OCI-M2 (cell line): ENCODE data around the gene WFDC1.

ENCODE experiments used
- DNase-seq: peaks from one replicate; lab custom pipeline; 2025; ENCODE audit not compliant: unreplicated experiment; lab: John Stamatoyannopoulos, UW

WFDC1 gene

DNA sequence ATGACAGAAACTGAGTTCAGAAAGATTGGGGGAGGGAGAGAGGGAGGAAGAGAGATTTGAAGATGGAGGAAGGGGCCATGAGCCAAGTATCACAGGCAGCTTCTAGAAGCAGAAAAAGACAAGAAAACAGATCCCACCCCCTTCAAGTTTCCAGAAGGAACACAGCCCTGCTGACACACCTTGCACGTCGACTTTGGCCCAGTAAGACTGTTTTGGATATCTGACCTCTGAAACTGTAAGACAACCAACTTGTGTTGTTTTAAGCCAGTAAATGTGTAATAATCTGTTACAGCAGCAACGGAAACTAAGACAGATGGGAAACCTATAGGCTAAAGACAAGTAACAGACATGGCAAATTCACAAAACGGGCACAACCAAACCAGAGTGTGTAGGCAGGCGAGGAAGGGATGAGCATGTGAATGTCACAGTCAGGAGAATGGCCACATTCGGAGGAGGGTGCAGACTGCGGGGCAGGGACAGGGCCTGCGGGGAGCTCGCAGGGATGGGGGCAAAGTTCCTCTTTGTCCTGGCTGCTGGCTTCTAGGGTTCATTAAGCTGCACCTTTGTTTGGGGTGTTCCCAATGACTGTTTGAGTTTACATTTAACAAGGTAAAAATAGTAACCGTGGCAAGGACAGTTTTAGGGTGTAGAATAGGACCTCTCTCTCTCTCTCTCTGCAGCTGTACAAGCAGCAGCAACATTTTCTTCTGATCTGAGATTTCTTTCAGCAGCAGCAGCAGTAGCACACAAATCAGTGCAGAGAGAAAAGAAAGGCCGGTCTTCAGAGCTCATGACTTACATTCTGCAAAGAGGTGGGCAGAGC lies 55.4 kb downstream of the WFDC1 start:
- DNase-seq: no peak

DNA sequence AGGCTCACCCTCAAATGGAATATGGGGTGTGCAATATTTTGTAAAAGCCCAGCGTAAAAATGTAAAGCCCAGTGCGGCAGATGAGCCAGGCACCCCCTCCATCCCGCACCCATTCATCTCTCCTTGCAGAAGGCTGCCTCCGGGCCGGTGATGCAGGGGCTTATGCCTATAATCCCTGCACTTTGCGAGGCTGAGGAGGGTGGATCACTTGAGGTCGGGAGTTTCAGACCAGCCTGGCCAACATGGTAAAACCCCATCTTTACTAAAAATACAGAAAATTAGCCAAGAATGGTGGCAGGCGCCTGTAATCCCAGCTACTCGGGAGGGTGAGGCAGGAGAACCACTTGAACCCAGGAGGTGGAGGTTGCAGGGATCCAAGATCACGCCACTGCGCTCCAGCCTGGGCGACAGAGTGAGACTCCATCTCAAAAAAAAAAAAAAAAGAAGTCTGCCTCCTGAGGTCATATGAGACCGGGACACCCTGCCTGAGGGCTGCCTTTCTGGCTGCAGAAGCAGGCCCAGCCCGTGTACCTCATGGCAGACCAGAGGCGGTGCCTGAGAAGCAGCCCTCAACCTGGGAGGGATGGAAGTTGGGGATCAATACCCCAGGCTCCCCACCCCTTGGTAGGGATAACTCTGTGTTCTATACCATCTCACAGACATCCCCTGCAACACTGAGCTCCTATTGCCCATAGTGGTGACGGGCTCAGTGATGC lies 56.2 kb downstream of the WFDC1 start:
- no peak for DNase-seq

DNA sequence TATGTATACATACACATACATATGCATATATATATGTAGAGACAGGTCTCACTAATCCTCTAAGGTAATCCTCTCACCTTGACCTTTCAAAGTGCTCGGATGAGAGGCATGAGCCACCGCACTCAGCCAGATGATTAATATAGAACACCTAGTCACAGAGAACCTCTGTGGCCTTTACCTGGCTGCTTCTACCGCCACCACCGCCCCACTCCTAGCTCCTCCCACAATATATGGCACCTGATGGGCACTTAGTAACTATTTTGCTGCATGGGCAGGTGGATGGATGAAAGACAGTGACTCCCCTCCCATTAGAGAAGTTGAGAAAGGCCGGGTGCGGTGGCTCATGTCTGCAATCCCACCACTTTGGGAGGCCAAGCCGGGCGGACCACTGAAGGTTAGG lies 57.0 kb downstream of the WFDC1 start:
- DNase-seq: no peak

- no peak for DNase-seq
Observed at GRCh38 chr16:84354306-84354705, 59.6 kb downstream of the WFDC1 start.

DNA sequence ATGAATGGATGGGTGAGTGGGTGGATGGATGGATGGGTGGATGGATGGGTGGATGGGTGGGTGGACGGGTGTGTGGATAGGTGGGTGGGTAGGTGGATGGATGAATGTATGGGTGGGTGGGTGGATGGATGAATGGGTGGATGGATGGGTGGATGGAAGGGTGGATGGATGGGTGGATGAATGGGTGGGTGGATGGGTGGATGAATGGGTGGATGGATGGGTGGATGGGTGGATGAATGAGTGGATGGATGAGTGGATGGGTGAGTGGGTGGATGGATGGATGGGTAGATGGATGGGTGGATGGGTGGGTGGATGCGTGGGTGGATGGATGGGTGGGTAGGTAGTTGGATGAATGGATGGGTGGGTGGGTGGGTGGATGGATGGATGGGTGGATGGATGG lies 60.5 kb downstream of the WFDC1 start:
- no peak for DNase-seq

GRCh38 chr16:84356176-84356575 lies 61.5 kb downstream of the WFDC1 start:
- no peak for DNase-seq

DNA sequence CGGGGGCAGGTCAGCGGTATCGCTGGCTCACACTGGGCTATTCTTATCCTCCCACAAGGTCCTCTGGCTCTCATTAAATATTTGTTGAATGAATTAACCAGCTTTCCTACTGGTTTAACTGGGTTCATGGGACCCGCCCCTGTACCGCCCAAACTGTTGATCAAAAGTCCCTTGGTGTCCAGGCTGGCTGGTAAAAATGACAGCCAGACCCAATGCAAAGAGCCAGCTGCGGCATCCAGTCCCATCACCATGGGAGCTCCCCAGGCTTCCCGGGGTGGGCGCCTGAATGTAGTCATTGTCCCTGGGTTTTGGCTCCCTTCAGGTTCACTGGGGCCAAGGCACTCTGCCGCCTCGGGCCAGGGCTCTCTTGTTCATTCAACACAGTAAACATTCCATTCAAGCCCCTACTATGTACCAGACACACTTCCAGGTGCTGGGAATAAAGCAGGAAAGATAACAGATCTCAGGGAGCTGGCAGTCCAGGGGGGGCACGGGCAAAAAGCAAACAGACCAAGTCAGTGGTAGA lies 62.0 kb downstream of the WFDC1 start:
- DNase-seq: no peak

GRCh38 chr16:84357191-84357651 lies 62.5 kb downstream of the WFDC1 start:
- no peak for DNase-seq

GRCh38 chr16:84358601-84359295 lies 64.1 kb downstream of the WFDC1 start:
- DNase-seq: no peak

GRCh38 chr16:84359326-84359725 lies 64.6 kb downstream of the WFDC1 start:
- no peak for DNase-seq

DNA sequence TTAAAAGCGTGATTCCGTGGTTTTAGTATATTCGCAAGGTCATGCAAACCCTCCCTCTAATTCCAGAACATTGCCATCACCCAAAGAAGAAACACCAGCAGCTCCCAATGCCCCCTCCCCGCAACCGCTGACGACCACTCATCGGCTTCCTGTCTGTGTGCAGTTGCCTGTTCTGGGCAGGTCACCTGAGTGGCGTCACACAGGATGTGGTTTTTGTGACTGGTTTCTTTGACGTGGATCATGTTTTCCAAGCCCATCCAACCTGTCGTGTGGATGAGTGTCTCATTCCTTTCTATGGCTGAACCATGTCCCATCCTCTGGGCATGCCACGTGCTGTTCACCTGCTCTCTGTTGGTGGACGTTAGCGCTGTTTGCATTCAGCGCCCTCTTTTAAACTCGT lies 65.5 kb downstream of the WFDC1 start:
- no peak for DNase-seq

- DNase-seq: no peak
Observed at GRCh38 chr16:84360748-84361147, 66.1 kb downstream of the WFDC1 start.

GRCh38 chr16:84361546-84361945 lies 66.9 kb downstream of the WFDC1 start:
- no peak for DNase-seq

GRCh38 chr16:84362471-84362941 lies 67.8 kb downstream of the WFDC1 start:
- DNase-seq: no peak

GRCh38 chr16:84366208-84366607 lies 71.5 kb downstream of the WFDC1 start:
- DNase-seq: no peak

DNA sequence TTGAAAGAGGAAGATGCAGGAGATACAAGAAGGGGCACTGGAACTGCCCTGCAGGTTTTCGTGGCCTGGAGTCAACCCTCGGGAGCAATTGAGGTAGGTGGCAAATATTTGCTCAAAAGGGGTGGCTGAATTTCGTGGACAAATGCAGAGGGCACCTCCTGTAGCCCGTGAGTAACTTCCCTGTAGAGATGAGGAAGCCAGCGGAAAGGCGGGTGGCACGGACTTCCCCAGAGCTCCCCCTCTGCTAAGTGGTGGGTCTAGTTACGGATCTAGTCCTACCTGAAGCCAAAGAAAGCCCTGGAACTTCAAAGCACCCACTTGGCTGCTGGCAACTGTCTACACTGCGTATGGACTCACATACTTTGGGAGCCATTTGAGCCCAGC lies 72.6 kb downstream of the WFDC1 start:
- DNase-seq: no peak

- DNase-seq: no peak
Observed at GRCh38 chr16:84367750-84368307, 73.2 kb downstream of the WFDC1 start.

DNA sequence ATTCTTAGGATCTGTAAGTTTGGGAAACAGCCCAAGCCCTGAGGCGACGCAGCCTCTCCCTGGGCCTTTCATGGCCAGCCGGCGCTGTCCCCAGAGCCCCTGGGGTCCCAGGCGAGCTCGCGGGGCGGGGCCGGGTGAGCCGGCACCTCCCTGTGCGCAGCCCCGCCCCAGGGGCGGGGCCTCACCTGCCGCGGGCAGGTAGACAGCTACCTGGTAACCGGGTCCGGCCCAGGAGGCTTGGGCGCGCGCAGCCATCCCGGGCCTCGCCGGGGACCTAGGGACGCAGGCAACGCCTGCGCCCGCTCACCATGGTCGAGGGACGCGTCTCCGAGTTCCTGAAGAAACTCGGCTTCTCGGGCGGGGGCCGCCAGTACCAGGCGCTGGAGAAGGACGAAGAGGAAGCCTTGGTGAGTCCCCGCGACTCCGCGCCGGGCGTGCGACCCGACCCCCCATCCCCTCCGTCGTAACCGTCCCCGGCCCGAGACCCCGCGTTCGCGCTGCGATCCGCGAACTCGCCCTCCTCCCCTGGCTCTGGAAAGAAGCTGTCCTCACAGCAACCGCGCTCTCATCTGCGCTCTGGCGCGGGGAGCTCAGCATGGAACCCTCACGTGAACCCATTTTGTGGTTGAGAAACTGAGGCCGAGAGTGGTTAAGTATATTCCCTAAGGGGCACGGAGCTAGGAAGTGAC lies 73.8 kb downstream of the WFDC1 start, which contains the start of gene ATP2C2:
Gene ATP2C2 (plus strand): TSS at position 231 of the 689 bp plus-strand sequence. CDS start 78 bp downstream, at position 309.
- DNase-seq: no peak

GRCh38 chr16:84369105-84369504 lies 74.4 kb downstream of the WFDC1 start:
- DNase-seq: no peak

GRCh38 chr16:84369938-84370627 lies 75.4 kb downstream of the WFDC1 start:
- DNase-seq: no peak
